ENCODE data around the gene IFI6.

GRCh38 chr1:27676410-27676809, 4.4 kb upstream of the IFI6 start:
- TF ChIP-seq YY1 (IDR thresholded peaks at IDR 0.05; ENCODE audit: insufficient read depth, insufficient read length) (no peak), ZNF274 (IDR thresholded peaks at IDR 0.05; ENCODE audit: low read depth, low read length) (no peak)

All from NT2/D1 (cell line).